Upper lobe of left lung (tissue), 4 donors: Measurements from ENCODE around the gene ZBTB8A.

Experiments
- CTCF ChIP-seq, 6 experiments: fragments of 450-650 bp in 4 of 6; fragments of 200-600 bp in 2 of 6; sonication (generic) in 2 of 6; IDR thresholded peaks; one replicate each; pipeline ENCODE4 v1.5.1; 2016 to 2019; ENCODE audit warnings: antibody characterized with exemption in 6 of 6
- POLR2A ChIP-seq, 4 donors: fragments of 450-650 bp; IDR thresholded peaks; one replicate each; pipeline ENCODE4 v1.5.1; 2016 to 2017; ENCODE audit warnings: antibody characterized with exemption in 4 of 4, mild to moderate bottlenecking in 2 of 4

- TF ChIP-seq POLR2A (IDR thresholded peaks at IDR 0.05) (no peak), CTCF (IDR thresholded peaks at IDR 0.05) (no peak)
Measured at GRCh38 chr1:32540605-32541004, 1.4 kb downstream of the ZBTB8A start.
